ENCODE results near the gene PLA2G4E. TPM values are rescaled to one million over a fixed set of nuclear protein-coding genes. Genes with fewer than 3 reads are reported as not detected.

Gene PLA2G4E
- total and polyA plus RNA-seq, 2 experiments from 2014 or later, result not detected

GRCh38 chr15:42056934-42057798 is 36.3 kb upstream of the PLA2G4E start:
- no peak overlapping the region for H3K27ac ChIP-seq (ENCODE audit: low read depth)
- Mint-ChIP-seq H3K36me3 (ENCODE audit: low read depth) (no peaks in the 10 kb centered on the region), H3K4me1 (peaks cover 10% of the 10 kb centered on the region), H3K4me3 (peak overlapping the region; percentile 49), H3K9me3 (no peaks in the 10 kb centered on the region), H3K27ac (0 out of 2 replicates have a peak overlapping the region, but pooled peaks have one; percentile 71), H3K27me3 (ENCODE audit: insufficient read depth, low read depth, poor library complexity) (peaks cover 6% of the 10 kb centered on the region)
- H3K36me3 ChIP-seq (ENCODE audit: insufficient read depth), result no peaks in the 10 kb centered on the region
- H3K27me3 ChIP-seq (ENCODE audit: insufficient read depth), result no peaks in the 10 kb centered on the region
- H3F3A ChIP-seq (replicated peaks; ENCODE audit: low read depth), result no peaks in the 10 kb centered on the region
- peak; percentile 95 for DNase-seq (ENCODE audit: low spot score)
- H3K4me3 ChIP-seq, result peak overlapping the region; percentile 46
- TF ChIP-seq STAT1 (IDR thresholded peaks at IDR 0.05; ENCODE audit: unreplicated experiment) (no peak), CTCF (conservative IDR thresholded peaks at IDR 0.05; ENCODE audit: low read depth in 2 of 2) (peak; percentile 69 to 88), ZNF114 (CRISPR knock-in tag; IDR thresholded peaks at IDR 0.05) (no peak), REST (IDR thresholded peaks at IDR 0.05; ENCODE audit: unreplicated experiment) (no peak), CREB1 (CRISPR knock-in tag; IDR thresholded peaks at IDR 0.05; ENCODE audit: low read depth) (peak; percentile 79), EZH2 (IDR thresholded peaks at IDR 0.05; ENCODE audit: low read depth, unreplicated experiment) (no peak), JUNB (IDR thresholded peaks at IDR 0.05; ENCODE audit: unreplicated experiment) (no peak), ZNF331 (CRISPR knock-in tag; IDR thresholded peaks at IDR 0.05; ENCODE audit: low read depth) (peak; percentile 91)
- no peaks in the 10 kb centered on the region for H3K9me2 ChIP-seq (ENCODE audit: insufficient read depth)
- peak; percentile 94 for ATAC-seq
- H3K4me2 ChIP-seq, result peak overlapping the region; percentile 66
- no peaks in the 10 kb centered on the region for H4K20me1 ChIP-seq (replicated peaks; ENCODE audit: insufficient read depth)
- no peaks in the 10 kb centered on the region for H3K4me1 ChIP-seq (ENCODE audit: insufficient read depth)
- H2AFZ ChIP-seq, result peak overlapping the region; percentile 94
- H3K79me2 ChIP-seq (replicated peaks; ENCODE audit: insufficient read depth), result no peaks in the 10 kb centered on the region

- H3K27me3 Mint-ChIP-seq (ENCODE audit: insufficient read depth, low read depth, poor library complexity), result peaks cover 6% of the 10 kb centered on the region
- no peaks in the 10 kb centered on the region for H3K9me2 ChIP-seq (ENCODE audit: insufficient read depth)
- no peak for ATAC-seq
- TF ChIP-seq ZNF331 (CRISPR knock-in tag; IDR thresholded peaks at IDR 0.05; ENCODE audit: low read depth) (no peak), CREB1 (CRISPR knock-in tag; IDR thresholded peaks at IDR 0.05; ENCODE audit: low read depth) (no peak), EZH2 (IDR thresholded peaks at IDR 0.05; ENCODE audit: low read depth, unreplicated experiment) (no peak), CTCF (conservative IDR thresholded peaks at IDR 0.05; ENCODE audit: low read depth in 2 of 2) (no peak), ZNF114 (CRISPR knock-in tag; IDR thresholded peaks at IDR 0.05) (no peak), EZH2phosphoT487 (IDR thresholded peaks at IDR 0.05; ENCODE audit: unreplicated experiment) (no peak), JUNB (IDR thresholded peaks at IDR 0.05; ENCODE audit: unreplicated experiment) (no peak)
Measured at GRCh38 chr15:42053914-42054313, 33.1 kb upstream of the PLA2G4E start.

More at GRCh38 chr15:42053914-42054313, 33.1 kb upstream of the PLA2G4E start:
- H3K36me3 ChIP-seq (ENCODE audit: insufficient read depth), result no peaks in the 10 kb centered on the region
- no peak for DNase-seq (ENCODE audit: low spot score)
- H3K79me2 ChIP-seq (replicated peaks; ENCODE audit: insufficient read depth), result no peaks in the 10 kb centered on the region
- no peaks in the 10 kb centered on the region for H4K20me1 ChIP-seq (replicated peaks; ENCODE audit: insufficient read depth)
- Mint-ChIP-seq H3K4me1 (peaks cover 19% of the 10 kb centered on the region), H3K9me3 (no peaks in the 10 kb centered on the region), H3K4me3 (no peak overlapping the region), H3K27ac (no peak overlapping the region), H3K36me3 (ENCODE audit: low read depth) (no peaks in the 10 kb centered on the region)
- H3K4me3 ChIP-seq, result no peak overlapping the region
- no peaks in the 10 kb centered on the region for H3K4me1 ChIP-seq (ENCODE audit: insufficient read depth)
- no peak overlapping the region for H3K4me2 ChIP-seq
- no peaks in the 10 kb centered on the region for H3F3A ChIP-seq (replicated peaks; ENCODE audit: low read depth)
- H3K27ac ChIP-seq (ENCODE audit: low read depth), result no peak overlapping the region
- no peak overlapping the region for H2AFZ ChIP-seq
- no peaks in the 10 kb centered on the region for H3K27me3 ChIP-seq (ENCODE audit: insufficient read depth)
